Pancreas (tissue), 10 donors: ENCODE results near the gene OBSCN. TPM values are rescaled to one million over a fixed set of nuclear protein-coding genes. Genes with fewer than 3 reads are reported as not detected.

ENCODE experiments used
- ATAC-seq, 4 donors: fragments of 200-7000 bp; cut with Tn5 transposase; one replicate each; pipeline versions ENCODE4 v1.8.0 to v1.9.1; 2020; ENCODE audit warnings: mild to moderate bottlenecking in 4 of 4, moderate library complexity in 4 of 4
- DNase-seq, 6 donors: peaks; one replicate each; pipeline ENCODE4 v3.0.0-alpha.2; 2020
- FAIRE-seq: peaks from 2 replicates; lab custom pipeline; 2012; peaks lifted over from hg19 to GRCh38; lab: Jason Lieb, UNC
- H3K27ac ChIP-seq, 4 donors: fragments of 200-600 bp; sonication (generic); 1 replicate in 3 of 4; 2 replicates in 1 of 4; pipeline versions ENCODE4 v1.5.0 to v1.8.0; 2020
- H3K27me3 ChIP-seq, 4 donors: fragments of 200-600 bp; one replicate each; pipeline ENCODE4 v1.8.0; 2021
- H3K36me3 ChIP-seq, 3 donors: fragments of 200-600 bp; sonication (generic) in 1 of 3; one replicate each; pipeline versions ENCODE4 v1.5.0 to v1.8.0; 2020 to 2021
- H3K4me1 ChIP-seq, 3 donors: fragments of 200-600 bp; one replicate each; pipeline ENCODE4 v1.8.0; 2021
- H3K4me3 ChIP-seq, 4 donors: fragments of 200-600 bp; sonication (generic) in 2 of 4; one replicate each; pipeline versions ENCODE4 v1.5.0 to v1.8.0; 2020 to 2021
- H3K9me3 ChIP-seq, 4 donors: fragments of 200-600 bp; one replicate each; pipeline ENCODE4 v1.8.0; 2021
- CTCF ChIP-seq, 4 donors: fragments of 200-600 bp; sonication (generic) in 3 of 4; IDR thresholded peaks; one replicate each; pipeline versions ENCODE4 v1.5.0 to v1.8.0; 2021; ENCODE audit warnings: antibody characterized with exemption in 4 of 4
- WGBS, 2 donors: extraction: QIAGEN DNeasy Blood & Tissue Kit; methylation state at CpG; one replicate each; pipeline ENCODE4 v1.1.7; 2013; 5-methylcytosine and 5-hydroxymethylcytosine counted together
- intact Hi-C, 3 donors: fragments of 100-400 bp; cut with DNase I; formaldehyde crosslinking; loops; one replicate each; pipeline versions ENCODE4 v1.11.1 to v1.14.2; 2022
- polyA plus RNA-seq, 2 donors: library from polyadenylated mRNA; stranded (reverse); fragments of 200-250 nt; gene quantifications; one replicate each; pipeline ENCODE4 v1.2.3, GENCODE V29; 2013
- total RNA-seq, 6 donors: library from RNA; stranded (reverse); fragmentation: NEBNext Ultra II Directional in 4 of 6; extraction: Animal tissue kit (Norgen Biotek cat#: 25700) in 4 of 6; gene quantifications; one replicate each; pipeline versions ENCODE4 v1.2.1 to v1.2.4, GENCODE V29; 2021 to 2023
- donor health status: healthy with polysubstance abuse.
- donor health status: DM: no; HTN: no; CAD: no; lungs with moderate emphysema.
- donor health status: DM: no; HTN: no; CAD: no.
- donor health status: control.
- donor health status: control.
- donor health status: Bipolar disorder and iron deficiency.
- donor health status: DM: yes; HTN: yes; CAD: no.
- donor health status: DM: no; HTN: no; CAD: no.
- donor health status: DM: no; HTN: no; CAD: no.
- donor health status: DM: yes; HTN: yes; CAD: no.

The OBSCN gene
- total and polyA plus RNA-seq, 8 donors, result 7.9 to 61.4 (median 11.3) TPM

- no peak overlapping the region for H3K4me3 ChIP-seq
- no peaks in the 10 kb centered on the region for H3K27me3 ChIP-seq
- H3K36me3 ChIP-seq, result no peaks in the 10 kb centered on the region
- H3K9me3 ChIP-seq, result no peaks in the 10 kb centered on the region
- FAIRE-seq (no peak), ATAC-seq (no peak), DNase-seq (no peak)
- H3K27ac ChIP-seq, result no peak overlapping the region
- intact Hi-C loops, result no loop called here
- no peaks in the 10 kb centered on the region for H3K4me1 ChIP-seq
- WGBS, 2 donors, result 63 to 66% methylated on average over 11 of the region's 11 CpGs
- no peak for TF ChIP-seq CTCF (IDR thresholded peaks at IDR 0.05)
Observed at GRCh38 chr1:228222548-228222947, 14.7 kb downstream of the OBSCN start.

- no peak overlapping the region for H3K27ac ChIP-seq
- ATAC-seq, result no peak
- no peak for DNase-seq
- intact Hi-C loops, result no loop called here
- no peaks in the 10 kb centered on the region for H3K36me3 ChIP-seq
- no peaks in the 10 kb centered on the region for H3K9me3 ChIP-seq
- no peak for TF ChIP-seq CTCF (IDR thresholded peaks at IDR 0.05)
- no peak for FAIRE-seq
- no peaks in the 10 kb centered on the region for H3K4me1 ChIP-seq
- H3K4me3 ChIP-seq, result no peak overlapping the region
- H3K27me3 ChIP-seq, result no peaks in the 10 kb centered on the region
- WGBS, 2 donors, result 91 to 94% methylated on average over 16 of the region's 16 CpGs
Observed at GRCh38 chr1:228224198-228225164, 16.6 kb downstream of the OBSCN start.

- DNase-seq, result no peak
- ATAC-seq, result no peak
- FAIRE-seq, result no peak
- intact Hi-C loops, result no loop called here
- WGBS, 2 donors, result 2 to 100% methylated on average over 2 of the region's 2 CpGs
- H3K27ac ChIP-seq, result no peak overlapping the region
- H3K4me3 ChIP-seq, result no peak overlapping the region
- no peak for TF ChIP-seq CTCF (IDR thresholded peaks at IDR 0.05)
- H3K4me1 ChIP-seq, result no peaks in the 10 kb centered on the region
- no peaks in the 10 kb centered on the region for H3K27me3 ChIP-seq
- H3K36me3 ChIP-seq, result no peaks in the 10 kb centered on the region
- no peaks in the 10 kb centered on the region for H3K9me3 ChIP-seq
Observed at GRCh38 chr1:228225165-228225710, 17.4 kb downstream of the OBSCN start.

- no peak for DNase-seq
- H3K9me3 ChIP-seq, result no peaks in the 10 kb centered on the region
- no peaks in the 10 kb centered on the region for H3K27me3 ChIP-seq
- H3K4me1 ChIP-seq, result no peaks in the 10 kb centered on the region
- H3K4me3 ChIP-seq, result no peak overlapping the region
- no peak for ATAC-seq
- no peak overlapping the region for H3K27ac ChIP-seq
- intact Hi-C loops, result no loop called here
- FAIRE-seq, result no peak
- TF ChIP-seq CTCF (IDR thresholded peaks at IDR 0.05), result no peak
- 13 to 69% methylated on average over 2 of the region's 2 CpGs for WGBS, 2 donors
- no peaks in the 10 kb centered on the region for H3K36me3 ChIP-seq
Observed at GRCh38 chr1:228225740-228226139, 17.9 kb downstream of the OBSCN start.
